Stimulated activated CD8-positive, alpha-beta memory T cell treated with anti-CD3 and anti-CD28 coated beads, Interleukin-4, amount 100 ng/mL, for 1 hour (primary cell): Measurements from ENCODE around the gene WDR54.
"Not testable (repeated sequence)": the region's sequence is repeated elsewhere in the genome, so short reads cannot be mapped to it uniquely, and the experiment has no call there.

Experiments
- DNase-seq, 2 donors: peaks; one replicate each; pipeline ENCODE4 v3.0.0-alpha.2; 2020; ENCODE audit warnings: low read depth in 2 of 2, low spot score in 1 of 2

The WDR54 gene

GRCh38 chr2:74450570-74451190 lies 29.1 kb downstream of the WDR54 start:
- DNase-seq, result no peak

- DNase-seq, result peak; percentile 83 to 94
Observed at GRCh38 chr2:74454654-74455511, 33.4 kb downstream of the WDR54 start, which contains the start of gene INO80B. Gene INO80B (plus strand): TSS chr2:74455087. CDS start chr2:74455117, 30 bp downstream.

GRCh38 chr2:74457129-74457548 lies 35.6 kb downstream of the WDR54 start:
- DNase-seq, result no peak

GRCh38 chr2:74457549-74458131 lies 36.1 kb downstream of the WDR54 start:
- peak; percentile 60 to 72 for DNase-seq

- DNase-seq, result peak; percentile 89 to 97
Observed at GRCh38 chr2:74458132-74458937, 36.8 kb downstream of the WDR54 start, which contains the start of gene WBP1. Gene WBP1 (plus strand): TSS chr2:74458438. CDS start chr2:74458603, 165 bp downstream.

- no peak for DNase-seq
Observed at GRCh38 chr2:74458938-74459363, 37.4 kb downstream of the WDR54 start.

- not testable (repeated sequence) for DNase-seq
Observed at GRCh38 chr2:74459503-74460118, 38.1 kb downstream of the WDR54 start.

GRCh38 chr2:74460187-74460586 lies 38.7 kb downstream of the WDR54 start:
- DNase-seq, result not testable (repeated sequence)

- no peak for DNase-seq
Observed at GRCh38 chr2:74461187-74462053, 39.9 kb downstream of the WDR54 start.

GRCh38 chr2:74462054-74462785 lies 40.7 kb downstream of the WDR54 start:
- DNase-seq, result no peak

GRCh38 chr2:74462786-74463105 lies 41.2 kb downstream of the WDR54 start:
- DNase-seq, result no peak

- DNase-seq, result no peak
Observed at GRCh38 chr2:74464406-74464805, 42.9 kb downstream of the WDR54 start.

- DNase-seq, result not testable (repeated sequence)
Observed at GRCh38 chr2:74470742-74471141, 49.2 kb downstream of the WDR54 start.

- DNase-seq, result no peak
Observed at GRCh38 chr2:74471332-74472065, 50.0 kb downstream of the WDR54 start.

- DNase-seq, result peak; percentile 92 to 93
Observed at GRCh38 chr2:74472086-74472944, 50.8 kb downstream of the WDR54 start, which contains the start of gene MRPL53. Gene MRPL53 (minus strand): TSS chr2:74472680. CDS start chr2:74472660, 20 bp downstream.

- DNase-seq, result no peak
Observed at GRCh38 chr2:74472945-74473258, 51.4 kb downstream of the WDR54 start.

GRCh38 chr2:74474481-74474880 lies 53.0 kb downstream of the WDR54 start:
- DNase-seq, result no peak
